Measurements from ENCODE around the gene CMIP.

The CMIP gene

DNA sequence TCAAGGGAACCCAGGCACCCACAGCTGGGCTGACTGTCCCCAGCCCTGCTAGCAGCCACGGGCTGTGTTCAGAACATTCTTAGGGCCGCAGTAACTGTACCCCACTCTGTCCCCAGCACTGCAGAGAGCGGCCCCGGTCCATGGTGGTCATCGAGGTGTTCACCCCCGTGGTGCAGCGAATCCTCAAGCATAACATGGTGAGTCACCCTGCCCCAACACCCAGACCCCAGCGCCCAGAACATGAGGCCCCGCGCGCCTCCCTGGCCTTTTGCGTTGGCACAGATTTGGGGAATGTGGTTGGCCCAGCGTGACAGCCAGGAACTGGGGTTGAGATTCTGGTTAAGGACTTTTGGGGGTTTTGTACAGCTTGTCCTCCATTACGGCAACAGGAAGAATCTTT, 219.5 kb downstream of the CMIP start:
- no peak for DNase-seq (ENCODE audit: low read depth)

DNA sequence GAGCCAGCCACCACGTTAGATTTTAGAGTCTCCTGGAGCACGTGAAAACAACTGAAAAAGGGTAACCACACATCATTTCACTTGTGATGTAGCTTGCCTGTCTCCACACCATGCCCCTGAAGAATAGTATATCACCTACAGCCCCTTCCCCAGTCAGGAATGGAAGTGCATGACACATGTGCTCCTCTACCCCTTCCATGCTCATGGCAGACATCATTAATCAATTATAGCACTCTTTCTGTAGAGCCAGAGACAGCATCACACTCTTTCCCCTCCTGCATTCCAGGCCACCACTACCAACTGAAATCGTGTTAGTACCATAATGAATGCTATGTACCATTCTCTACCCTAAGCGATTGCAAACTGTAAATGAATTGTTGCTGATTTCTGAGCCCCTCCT, 221.0 kb downstream of the CMIP start:
- DNase-seq (ENCODE audit: low read depth): no peak

DNA sequence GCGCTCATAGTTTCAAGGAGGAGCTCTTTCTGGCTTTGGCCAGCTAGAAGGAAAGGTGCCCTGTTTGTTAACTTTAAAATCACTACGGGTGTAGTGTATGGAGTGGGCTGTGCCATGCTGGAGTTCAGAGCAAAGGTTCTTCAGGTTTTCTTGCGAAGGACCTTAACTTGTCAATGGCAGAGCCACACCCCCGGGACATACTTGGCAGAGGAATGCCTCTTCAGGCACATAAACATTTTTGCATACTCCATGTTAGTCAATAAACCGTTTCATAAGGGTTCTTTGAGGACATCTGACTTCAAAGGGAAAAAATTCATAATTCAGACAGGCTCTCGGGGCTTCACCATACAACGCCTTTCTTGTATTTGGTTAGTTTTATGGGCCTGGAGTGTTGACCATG, 221.5 kb downstream of the CMIP start:
- no peak for DNase-seq (ENCODE audit: low read depth)

DNA sequence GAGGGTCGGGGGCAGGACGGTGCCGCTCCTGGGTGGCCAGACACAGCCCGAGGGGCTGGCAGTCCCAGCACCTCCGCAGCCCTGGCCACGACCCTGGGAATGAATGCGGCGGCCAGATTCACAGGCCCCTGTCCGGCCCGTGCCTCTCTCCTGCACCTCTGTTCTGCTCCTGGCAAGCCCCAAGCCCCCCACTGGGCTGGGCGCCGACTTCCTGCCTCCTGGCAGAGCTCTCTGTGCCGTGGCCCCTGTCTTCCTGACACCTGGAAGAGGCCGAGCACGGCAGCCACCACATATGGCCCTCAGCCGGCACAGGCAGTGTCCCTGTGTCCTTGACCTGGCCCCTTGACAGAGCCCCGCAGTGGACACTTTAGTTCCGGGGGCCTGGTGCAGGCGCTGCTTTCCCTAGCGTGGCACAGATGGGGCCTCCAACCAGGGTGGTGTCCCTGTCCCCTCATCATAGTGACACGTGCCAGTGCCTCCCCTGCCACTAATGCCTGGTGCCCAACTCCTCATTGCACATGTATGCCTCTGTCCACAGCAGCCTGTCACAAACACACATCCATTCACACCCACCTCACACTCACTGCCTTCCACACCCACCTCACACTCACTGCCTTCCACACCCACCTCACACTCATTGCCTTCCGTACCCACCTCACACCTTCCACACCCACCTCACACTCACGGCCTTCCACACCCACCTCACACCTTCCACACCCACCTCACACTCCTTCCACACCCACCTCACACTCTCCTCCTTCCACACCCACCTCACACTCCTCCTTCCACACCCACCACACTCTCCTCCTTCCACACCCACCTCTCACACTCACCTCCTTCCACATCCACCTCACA, 223.9 kb downstream of the CMIP start:
- no peak for DNase-seq (ENCODE audit: low read depth)

DNA sequence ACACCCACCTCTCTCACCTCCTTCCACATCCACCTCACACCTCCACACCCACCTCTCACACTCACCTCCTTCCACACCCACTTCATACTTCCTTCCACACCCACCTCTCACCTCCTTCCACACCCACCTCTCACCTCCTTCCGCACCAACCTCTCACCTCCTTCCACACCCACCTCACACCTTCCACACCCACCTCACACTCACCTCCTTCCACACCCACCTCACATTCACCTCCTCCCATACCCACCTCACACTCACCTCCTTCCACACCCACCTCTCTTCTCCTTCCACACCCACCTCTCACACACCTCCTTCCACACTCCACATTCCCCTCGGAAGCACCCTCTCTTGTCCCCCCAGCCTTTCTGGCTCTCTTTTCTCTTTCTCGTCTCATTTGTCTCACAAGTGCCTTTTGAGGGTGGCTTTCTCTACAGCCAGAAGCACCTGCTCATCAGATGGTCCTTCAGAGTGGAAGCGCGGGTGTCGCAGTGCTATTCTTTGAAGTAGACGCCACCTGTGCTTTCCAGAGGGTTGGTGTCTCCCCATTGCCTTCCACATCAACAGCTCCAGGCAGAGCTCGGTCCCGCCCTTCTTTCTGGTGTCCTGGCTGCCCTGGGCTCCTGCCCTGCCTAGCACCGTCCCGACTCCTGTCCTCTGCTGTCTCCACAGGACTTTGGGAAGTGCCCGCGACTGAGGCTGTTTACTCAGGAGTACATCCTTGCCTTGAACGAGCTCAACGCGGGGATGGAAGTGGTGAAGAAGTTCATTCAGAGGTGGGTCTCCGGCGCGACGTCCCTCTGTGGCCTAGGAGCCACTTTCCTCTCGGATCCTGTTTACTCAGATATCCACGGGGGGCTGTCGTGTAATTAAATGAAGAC, 225.1 kb downstream of the CMIP start:
- DNase-seq (ENCODE audit: low read depth): no peak

DNA sequence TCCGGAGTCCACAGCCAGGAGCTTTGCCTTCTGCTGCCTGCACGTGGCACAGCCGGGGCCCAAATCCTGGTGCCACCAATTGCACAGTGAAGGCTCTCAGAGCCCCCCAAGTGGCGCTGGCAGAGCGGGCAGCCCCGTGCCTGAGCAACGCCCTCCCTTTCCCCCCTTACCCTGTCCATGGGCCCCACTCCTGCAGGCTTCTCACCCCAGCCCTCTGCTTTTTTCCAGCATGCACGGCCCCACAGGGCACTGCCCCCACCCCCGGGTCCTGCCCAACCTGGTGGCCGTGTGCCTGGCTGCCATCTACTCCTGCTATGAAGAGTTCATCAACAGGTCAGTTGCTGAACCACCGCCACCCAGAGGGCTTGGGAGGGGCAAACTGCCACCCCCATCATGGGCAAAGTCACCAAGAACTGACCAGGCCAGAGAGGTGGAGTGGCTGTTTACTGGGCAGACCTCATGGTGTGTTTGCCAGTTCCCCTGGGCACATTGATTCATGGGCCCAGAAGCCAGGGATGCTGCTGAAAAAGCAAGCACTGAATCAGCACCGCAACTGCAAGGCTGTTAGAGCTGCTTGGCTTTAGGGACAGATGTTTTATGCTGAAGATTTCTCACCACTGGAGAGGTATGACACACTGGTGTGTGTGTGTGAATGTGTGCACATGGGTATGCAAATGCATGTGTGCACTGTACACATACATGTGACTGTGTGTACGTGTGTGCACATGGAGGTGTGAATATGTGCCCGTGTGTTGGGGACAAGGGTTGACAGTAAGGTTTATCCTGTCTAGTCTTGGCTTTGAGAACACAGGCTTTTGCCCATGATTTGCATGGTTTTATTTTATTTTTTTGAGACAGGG, 227.4 kb downstream of the CMIP start:
- no peak for DNase-seq (ENCODE audit: low read depth)

DNA sequence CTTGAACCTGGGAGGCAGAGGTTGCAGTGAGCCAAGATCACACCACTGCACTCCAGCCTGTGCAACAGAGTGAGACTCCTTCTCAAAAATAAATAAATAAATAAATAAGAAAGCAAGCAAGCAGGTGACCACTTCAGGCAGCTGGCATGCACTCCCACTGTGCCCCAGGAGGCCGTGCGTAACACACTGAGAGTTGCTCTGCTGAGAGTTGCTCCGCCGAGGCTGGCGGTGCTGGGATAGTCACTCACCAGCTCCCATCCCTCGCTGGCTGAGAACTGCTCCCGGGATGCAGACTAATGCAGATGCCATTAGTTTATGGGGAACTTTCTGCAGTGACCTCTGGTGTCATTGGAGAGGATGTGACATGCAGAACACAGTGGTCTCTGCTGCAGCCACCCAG, 228.8 kb downstream of the CMIP start:
- DNase-seq (ENCODE audit: low read depth): no peak

DNA sequence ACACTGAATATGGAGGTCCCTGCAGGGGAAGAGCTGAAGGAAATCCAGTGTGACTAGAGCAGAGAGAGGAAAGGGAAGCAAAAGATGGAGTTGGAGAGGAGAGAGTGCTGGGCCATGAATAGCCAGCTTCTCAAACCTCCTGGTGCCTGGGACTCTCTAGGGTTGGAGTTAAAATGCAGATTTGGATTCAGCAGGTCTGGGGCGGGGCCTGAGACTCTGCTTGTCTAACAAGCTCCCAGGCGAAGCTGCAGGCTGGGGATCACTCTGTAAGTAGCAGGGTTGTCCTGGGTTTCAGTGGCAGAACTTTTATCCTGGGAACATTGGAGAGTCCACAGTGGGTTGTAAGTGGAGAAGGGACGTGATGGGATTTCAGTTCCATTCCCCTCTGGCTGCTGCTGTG, 231.1 kb downstream of the CMIP start:
- no peak for DNase-seq (ENCODE audit: low read depth)

DNA sequence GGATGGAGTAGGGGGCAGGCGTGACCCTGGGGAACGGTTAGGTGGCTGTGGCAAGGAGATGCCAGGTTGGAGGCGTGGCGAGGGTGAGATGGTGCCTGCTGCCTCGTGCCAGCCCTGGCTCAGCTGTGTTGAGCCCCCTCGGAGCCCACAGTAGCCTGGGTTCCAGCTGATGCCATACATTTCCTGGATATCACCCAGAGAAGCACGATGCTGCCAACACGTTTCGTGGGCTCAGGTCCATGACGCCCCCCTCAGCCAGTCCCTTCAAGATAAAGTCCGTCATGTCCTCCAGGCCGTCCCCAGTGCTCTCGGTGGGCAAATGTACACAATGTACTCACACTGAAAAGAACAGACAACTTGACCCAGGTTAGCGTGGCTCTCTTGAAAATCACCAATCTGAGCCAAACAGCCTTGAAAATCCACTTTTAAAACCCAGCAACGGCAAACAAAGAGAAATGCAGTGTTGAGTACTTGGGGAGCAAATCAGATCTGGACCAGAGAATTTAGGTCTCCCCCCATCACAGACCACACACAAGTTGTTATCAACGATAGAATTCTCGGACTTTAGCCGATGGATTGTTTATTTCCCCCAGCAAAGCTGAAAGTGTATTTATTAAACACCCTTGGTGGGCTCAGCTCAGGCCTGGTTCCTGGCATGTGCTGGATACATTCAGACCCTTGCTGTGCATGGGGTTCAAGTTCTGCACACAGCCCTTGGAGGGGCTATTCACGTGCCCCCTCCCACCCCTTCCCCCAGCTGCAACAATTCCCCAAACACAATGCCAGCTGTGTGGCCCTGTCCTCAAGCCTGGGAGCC, 231.7 kb downstream of the CMIP start:
- no peak for DNase-seq (ENCODE audit: low read depth)

DNA sequence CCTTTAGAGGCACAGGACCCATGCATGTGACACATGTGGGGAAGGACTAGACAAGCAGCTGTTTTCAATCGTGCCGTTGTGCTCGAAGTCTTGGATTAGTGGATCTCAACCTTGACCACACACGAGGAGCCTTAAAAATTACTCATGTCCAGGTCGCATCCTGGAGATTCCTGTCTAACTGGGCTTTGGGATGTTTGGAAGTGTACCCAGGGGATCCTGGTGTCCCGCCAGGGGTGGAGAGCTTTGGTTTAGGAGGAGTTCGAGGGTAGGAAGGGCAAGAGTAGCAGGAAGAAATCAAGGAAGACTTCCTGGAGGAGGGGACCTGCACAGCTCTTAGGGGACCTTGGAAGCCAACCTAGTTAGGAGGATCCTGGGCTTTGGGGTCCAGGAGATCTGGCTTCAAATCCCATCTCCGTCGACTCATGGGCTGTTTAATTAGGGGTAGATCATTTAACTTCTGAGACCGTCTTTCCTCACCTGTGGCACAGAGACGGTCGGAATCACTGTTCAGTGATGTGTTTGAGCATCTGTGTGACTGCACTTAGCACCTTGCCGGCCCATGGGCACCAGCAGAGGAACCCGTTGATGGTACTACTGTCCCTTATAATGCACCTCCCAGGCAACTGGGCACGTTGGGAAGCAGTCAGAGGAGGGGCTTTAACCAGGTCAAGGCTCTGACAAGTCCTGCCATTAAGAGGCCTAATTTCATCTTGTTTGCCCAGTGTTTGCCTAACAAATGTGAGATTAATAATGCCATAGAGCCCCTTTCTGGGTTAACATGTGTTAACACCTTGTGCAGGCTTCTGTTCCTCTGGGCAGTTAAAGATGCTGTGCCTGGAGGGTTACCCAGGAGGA, 232.5 kb downstream of the CMIP start:
- no peak for DNase-seq (ENCODE audit: low read depth)

DNA sequence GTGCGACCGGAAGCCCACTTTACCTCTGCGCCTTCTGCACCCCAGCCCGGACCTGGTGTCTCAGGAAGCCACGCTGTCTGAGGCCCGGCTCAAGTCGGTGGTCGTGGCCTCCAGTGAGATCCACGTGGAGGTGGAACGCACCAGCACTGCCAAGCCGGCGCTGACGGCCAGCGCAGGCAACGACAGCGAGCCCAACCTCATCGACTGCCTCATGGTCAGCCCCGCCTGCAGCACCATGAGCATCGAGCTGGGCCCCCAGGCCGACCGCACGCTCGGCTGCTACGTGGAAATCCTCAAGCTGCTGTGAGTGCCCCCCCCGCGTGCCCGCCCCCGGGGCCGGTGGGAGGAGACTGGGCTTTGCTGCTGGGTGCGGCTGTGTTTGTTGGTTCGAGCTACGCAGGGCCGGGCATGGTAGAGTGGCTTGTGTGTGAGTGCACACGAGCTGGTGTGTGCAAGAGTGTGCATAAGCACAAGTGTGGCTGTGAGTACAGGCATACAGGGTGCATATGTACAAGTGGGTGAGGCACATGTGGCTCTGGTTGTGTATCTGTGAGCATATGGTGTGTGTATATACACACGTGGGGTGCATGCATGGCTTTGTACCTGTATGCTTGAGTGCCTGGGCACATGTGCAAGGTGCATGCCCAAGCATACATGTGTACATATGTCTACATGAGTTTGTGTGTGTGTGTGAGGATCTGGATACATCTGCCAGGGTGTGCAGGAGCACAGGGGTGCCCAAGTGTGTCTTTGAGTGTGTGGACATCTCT, 233.9 kb downstream of the CMIP start:
- no peak for DNase-seq (ENCODE audit: low read depth)

DNA sequence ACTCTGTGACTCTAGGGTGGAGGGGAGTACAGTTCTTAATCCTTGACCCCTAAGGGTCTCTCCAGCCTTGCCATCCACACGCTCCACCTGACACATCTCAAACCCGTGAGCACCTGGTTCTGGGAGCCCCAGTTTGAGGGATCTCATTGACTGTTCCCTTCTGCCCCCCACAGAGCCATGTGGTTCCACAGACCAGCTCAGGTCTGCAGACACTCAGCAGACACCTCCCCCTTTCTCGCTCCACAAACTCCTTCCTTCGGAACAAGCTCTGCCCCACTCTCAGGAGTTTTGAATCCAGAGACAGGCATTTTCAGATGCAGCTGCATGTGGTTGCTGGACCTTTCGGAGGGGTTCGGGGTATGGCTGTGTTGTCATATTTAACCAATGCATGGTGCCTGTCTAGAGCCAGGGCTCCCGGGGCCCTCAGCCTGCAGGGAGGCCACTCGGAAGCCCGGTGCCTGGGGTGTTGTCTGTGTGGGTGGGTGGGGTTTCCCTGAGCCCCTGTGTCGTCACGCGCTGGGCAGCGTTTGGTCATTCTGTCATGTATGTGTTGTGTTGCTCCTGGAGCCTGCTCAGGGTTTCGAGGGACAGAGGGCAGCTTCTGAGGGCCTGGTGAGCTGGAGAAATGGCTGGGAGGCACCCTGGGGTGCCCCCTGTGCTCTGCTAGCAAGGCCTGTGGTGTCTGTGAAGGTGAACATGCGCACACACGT, 235.3 kb downstream of the CMIP start:
- no peak for DNase-seq (ENCODE audit: low read depth)

DNA sequence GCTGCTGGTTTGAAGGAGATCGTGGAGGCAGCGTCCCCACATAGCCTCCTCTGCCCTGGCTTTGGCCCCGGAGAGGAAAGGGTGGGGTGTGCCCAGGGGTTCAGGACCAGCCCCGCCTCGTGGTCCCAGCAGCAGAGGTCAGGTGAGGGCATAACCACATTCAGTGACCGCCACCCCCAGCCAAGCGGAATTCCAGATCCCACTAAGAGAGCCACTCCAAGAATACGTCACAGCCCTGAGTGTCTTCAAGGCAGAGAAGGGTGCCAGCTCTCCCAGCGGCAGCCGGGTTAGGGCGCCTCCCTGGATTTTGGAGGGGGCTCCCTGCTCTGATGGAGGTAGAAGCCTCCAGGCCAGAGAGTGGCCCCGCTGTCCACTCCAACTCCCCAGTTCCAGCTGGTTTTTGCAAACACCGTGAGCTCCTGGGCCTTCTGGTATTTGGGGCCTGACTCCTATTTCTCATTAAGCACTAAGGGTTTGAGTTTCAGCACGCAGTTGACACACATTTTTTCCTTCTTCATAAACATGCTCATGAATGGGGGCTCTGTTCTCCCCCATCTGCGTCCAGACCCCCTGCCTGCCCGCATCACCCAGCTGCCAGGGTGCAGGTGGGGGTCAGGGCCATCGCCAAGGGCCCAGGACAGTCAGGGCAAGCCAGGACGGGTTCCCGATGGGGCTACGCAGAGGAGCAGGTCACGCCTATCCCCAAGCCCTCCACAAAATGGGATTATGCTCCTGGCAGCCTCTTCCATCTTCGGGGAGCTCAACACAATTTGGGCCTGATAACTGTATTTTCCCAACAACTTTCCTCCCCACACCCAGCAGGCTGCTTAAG, 236.1 kb downstream of the CMIP start:
- DNase-seq (ENCODE audit: low read depth): no peak

DNA sequence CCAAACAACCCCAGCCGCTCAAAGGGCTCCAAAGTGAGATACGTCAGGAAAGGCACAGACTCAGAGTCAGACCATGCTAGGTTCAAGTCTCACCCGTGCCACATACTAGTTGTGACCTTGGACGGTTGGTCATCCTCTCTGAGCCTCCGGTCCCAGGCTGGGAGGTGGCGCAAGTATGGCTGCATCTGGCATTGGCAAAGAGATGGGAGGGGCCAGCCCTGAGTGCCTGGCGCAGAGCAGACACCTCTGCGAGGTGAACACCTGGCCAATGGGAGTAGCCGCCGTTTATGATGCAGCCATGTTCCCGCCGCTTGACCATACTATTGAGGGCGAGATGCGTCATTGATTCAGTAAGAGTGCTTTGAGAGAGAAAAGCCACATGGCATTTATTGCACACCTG, 236.7 kb downstream of the CMIP start:
- no peak for DNase-seq (ENCODE audit: low read depth)

DNA sequence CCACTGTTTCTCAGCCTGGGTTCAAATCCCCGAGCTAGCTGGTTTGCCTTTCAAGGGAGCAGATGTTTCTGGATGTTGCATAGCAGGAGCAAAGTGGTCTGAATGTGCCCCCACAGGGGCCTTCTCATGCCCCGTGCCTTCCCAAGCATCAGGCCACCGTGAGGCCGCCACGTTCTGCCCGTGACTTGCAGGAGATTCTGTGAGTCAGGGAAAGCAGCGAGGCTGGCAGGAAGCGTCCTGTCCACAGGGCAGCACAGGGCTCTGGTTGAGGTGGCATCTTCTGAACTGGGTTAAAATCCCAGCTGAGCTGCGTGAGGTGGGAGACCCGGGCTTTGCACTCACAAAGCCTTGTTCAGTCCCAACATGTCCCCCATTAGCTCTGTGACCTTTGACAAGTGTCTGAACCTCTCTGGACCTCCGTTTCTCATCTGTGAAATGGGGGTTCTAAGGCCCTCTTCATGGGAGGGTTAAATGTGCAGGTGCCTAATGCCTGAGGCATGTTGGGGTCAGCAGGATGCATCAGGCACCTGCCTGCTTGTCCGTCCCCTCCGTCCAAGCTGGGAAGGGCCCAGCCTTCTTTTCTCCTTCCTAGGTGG, 239.7 kb downstream of the CMIP start:
- DNase-seq (ENCODE audit: low read depth): no peak

DNA sequence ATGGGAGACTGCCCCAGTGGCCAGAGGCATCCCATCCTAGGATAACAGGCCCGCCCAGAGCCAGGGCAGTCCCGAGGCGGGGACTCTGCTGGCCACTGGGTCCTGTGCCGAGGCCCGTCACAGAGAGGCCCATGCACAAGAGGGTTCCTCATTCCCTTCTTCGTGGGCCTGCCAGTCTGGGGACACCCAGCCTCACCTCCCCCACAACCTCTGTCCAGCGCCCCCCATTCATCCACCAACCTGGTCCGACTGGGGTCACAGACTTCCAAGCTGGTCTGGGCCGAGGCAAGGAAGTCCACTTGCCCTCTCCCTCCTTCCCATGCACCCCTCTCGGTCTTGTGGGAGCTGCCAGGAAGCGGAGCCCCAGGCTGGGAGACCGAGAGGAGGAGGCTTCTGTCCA, 240.3 kb downstream of the CMIP start:
- no peak for DNase-seq (ENCODE audit: low read depth)

DNA sequence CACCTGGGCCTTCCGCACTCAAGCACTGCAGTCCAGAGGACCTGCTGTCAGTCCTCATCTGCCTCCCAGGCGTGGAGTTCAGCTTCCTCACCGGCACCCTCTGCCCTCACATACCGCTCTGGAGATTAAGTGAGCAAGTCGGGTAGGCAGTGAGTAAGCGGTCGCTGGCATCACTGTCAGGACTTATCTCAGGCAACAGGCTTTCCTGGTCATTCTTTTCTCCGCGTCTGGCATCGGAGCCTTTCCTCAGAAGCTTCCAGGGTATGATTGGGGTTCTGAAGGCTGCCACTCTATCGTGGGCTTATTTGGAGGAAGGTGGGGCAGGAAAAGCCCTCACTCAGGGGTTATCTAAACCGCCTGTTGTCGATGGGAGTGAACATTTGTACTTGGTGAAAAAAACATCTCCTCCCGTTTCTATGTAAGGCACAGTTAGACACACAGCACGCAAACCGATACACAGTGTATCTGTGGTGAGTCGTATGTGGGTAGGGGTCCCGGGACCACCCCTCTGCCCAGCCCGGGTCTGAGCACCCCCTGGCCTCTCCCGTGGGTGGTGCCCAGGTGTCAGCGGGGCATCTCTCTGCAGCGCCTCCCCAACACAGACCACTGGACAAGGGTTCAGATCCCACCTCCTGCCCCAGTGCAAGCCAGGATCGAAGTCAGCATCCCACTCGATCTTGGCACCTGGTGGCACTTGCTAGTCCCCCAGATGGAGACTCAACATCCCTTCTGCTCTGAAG, 242.0 kb downstream of the CMIP start:
- DNase-seq (ENCODE audit: low read depth): no peak
